Measurements from ENCODE around the gene GID4. TPM values are rescaled to one million over a fixed set of nuclear protein-coding genes. Genes with fewer than 3 reads are reported as not detected.

Gene GID4
- total and polyA plus RNA-seq, 9 of the 15 experiments (the other 6 are each of a cell fraction or from before 2014, with no cell fraction given): 1.2 to 6.4 (median 3.7) TPM

GRCh38 chr17:18056214-18056613, 17.0 kb downstream of the GID4 start:
- ATAC-seq: no peak
- 58% methylated on average over 3 of the region's 3 CpGs for WGBS (ENCODE audit: insufficient coverage, low coverage, missing lambda C conversion rate)
- in situ Hi-C loops (cut with MboI): no loop called here
- Histone ChIP-seq H3K9me3 (replicated peaks; ENCODE audit: control insufficient read depth, insufficient read depth, low read depth, low read length) (no peaks in the 10 kb centered on the region), H3K27ac (ENCODE audit: extremely low read depth, low read depth, low read length) (no peak overlapping the region), H3K9me1 (ENCODE audit: control insufficient read depth, insufficient read depth, low read length) (no peaks in the 10 kb centered on the region), H4K20me1 (replicated peaks; ENCODE audit: control insufficient read depth, insufficient read depth, low read length) (no peaks in the 10 kb centered on the region), H3K79me2 (ENCODE audit: control insufficient read depth, insufficient read depth, low read length) (no peaks in the 10 kb centered on the region), H3K4me2 (ENCODE audit: insufficient read depth, low read length) (no peak overlapping the region), H2AFZ (ENCODE audit: low read depth, low read length) (no peak overlapping the region), H3K36me3 (ENCODE audit: control insufficient read depth, insufficient read depth, low read length) (peaks cover 31% of the 10 kb centered on the region; the same call in 1 of the 3 replicates), H3K9ac (ENCODE audit: insufficient read depth in 1 of 2, low read depth in 2 of 2, low read length in 2 of 2) (no peak overlapping the region), H3K4me3 (no peak overlapping the region), H3K4me1 (replicated peaks in 1 of 2; ENCODE audit: control insufficient read depth in 2 of 2, insufficient read depth in 2 of 2, low read length in 2 of 2) (no peaks in the 10 kb centered on the region), H3K27me3 (ENCODE audit: control insufficient read depth in 2 of 2, insufficient read depth in 2 of 2, low read length in 2 of 2) (no peaks in the 10 kb centered on the region)
- DNase-seq (ENCODE audit: extremely low read depth in 1 of 4, low spot score in 3 of 4): no peak
- ChIA-PET CTCF (ENCODE audit: low intra/inter-chr PET ratio) (no interaction called here), POLR2A (no interaction called here)
- no peak for FAIRE-seq
- TF ChIP-seq MBD2 (IDR thresholded peaks at IDR 0.05; ENCODE audit: borderline replicate concordance, low read depth) (no peak), DIDO1 (tag; IDR thresholded peaks at IDR 0.05; ENCODE audit: low read depth) (no peak), ZNF699 (CRISPR knock-in tag; IDR thresholded peaks at IDR 0.05; ENCODE audit: insufficient replicate concordance) (no peak), NR2C1 (IDR thresholded peaks at IDR 0.05) (no peak), NR2C1 (tag; IDR thresholded peaks at IDR 0.05) (no peak), ZBTB8A (IDR thresholded peaks at IDR 0.05; ENCODE audit: partially characterized antibody) (no peak), ZNF778 (CRISPR knock-in tag; IDR thresholded peaks at IDR 0.05) (no peak), ELK3 (CRISPR knock-in tag; IDR thresholded peaks at IDR 0.05) (no peak), WHSC1 (IDR thresholded peaks at IDR 0.05; ENCODE audit: low read length) (no peak), ZNF263 (CRISPR knock-in tag; IDR thresholded peaks at IDR 0.05; ENCODE audit: borderline replicate concordance) (no peak), NFIC (IDR thresholded peaks at IDR 0.05) (no peak), PML (IDR thresholded peaks at IDR 0.05; ENCODE audit: low read length) (no peak), ILK (tag; IDR thresholded peaks at IDR 0.05; ENCODE audit: borderline replicate concordance, low read depth) (no peak)
- intact Hi-C loops (cut with micrococcal nuclease): no loop called here
- no TSS peak for BruUV-seq (replicated peaks)
